ENCODE data around the gene FAM149B1.

Gene FAM149B1

DNA sequence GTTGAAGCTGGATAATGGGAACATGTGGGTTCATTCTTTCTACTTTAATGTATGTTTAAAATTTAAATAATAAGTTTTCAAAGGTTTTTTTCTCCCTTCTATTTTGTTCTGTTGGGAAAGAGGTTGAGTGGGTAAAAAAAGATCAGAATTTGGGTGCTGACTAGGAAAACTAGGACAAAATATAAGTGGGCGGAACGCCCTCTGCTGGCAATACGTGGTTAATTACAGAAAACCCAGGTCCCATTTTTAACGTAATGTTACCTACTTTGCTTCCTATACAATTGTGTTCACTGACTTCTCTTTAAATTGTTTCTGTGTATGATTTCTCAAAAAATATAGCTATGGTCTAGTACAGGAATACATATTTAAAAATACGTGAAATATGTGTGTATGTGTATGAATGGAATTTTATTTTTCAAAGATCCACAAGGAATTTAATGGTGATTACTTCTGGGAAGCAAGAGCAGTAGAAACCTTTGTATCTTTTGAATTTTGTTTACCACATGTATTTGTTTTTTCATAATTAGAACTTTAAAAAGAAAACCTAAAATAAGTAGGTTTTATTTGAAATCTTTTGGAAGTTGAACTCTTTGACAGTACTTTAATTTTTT, 8.8 kb upstream of the FAM149B1 start (continued):
- TF ChIP-seq ZNF8 (CRISPR knock-in tag; IDR thresholded peaks at IDR 0.05) (no peak), TCF4 (CRISPR knock-in tag; IDR thresholded peaks at IDR 0.05; ENCODE audit: borderline replicate concordance) (no peak), GLIS3 (CRISPR knock-in tag; IDR thresholded peaks at IDR 0.05) (no peak)

DNA sequence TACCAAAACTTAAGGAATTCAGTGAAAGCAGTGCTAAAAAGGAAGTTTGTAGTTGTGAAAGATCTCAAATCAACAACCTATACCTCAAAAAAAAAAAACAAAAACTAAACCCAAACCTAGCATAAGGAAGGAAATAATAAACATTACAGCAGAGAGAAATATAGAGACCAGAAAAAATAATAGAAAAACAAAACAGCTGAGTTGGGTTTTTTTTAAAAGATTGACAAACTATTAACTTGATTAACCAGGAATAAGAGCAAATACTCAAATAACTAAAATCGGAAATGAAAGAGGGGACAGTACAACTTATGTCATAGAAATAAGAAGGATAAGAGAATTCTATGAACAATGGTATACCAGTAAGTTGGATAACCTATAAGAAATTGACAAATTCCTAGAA, 6.8 kb upstream of the FAM149B1 start:
- ATAC-seq, result no peak
- TF ChIP-seq BACH2 (CRISPR knock-in tag; IDR thresholded peaks at IDR 0.05; ENCODE audit: borderline replicate concordance) (no peak), ARNTL (CRISPR knock-in tag; IDR thresholded peaks at IDR 0.05; ENCODE audit: borderline replicate concordance, low read depth) (no peak), TCF4 (CRISPR knock-in tag; IDR thresholded peaks at IDR 0.05; ENCODE audit: borderline replicate concordance) (no peak), POU6F1 (CRISPR knock-in tag; IDR thresholded peaks at IDR 0.05; ENCODE audit: borderline replicate concordance, low read depth) (no peak), PPARA (CRISPR knock-in tag; IDR thresholded peaks at IDR 0.05; ENCODE audit: borderline replicate concordance) (no peak), RARB (CRISPR knock-in tag; IDR thresholded peaks at IDR 0.05) (no peak), SNAI2 (CRISPR knock-in tag; IDR thresholded peaks at IDR 0.05) (no peak), PATZ1 (CRISPR knock-in tag; IDR thresholded peaks at IDR 0.05; ENCODE audit: borderline replicate concordance) (no peak), ISL1 (CRISPR knock-in tag; IDR thresholded peaks at IDR 0.05) (no peak), GLIS3 (CRISPR knock-in tag; IDR thresholded peaks at IDR 0.05) (no peak), ZNF565 (CRISPR knock-in tag; conservative IDR thresholded peaks at IDR 0.05; ENCODE audit: low read depth) (no peak), TOX (CRISPR knock-in tag; IDR thresholded peaks at IDR 0.05; ENCODE audit: borderline replicate concordance) (no peak), CSRNP3 (CRISPR knock-in tag; IDR thresholded peaks at IDR 0.05) (no peak), ESRRG (CRISPR knock-in tag; IDR thresholded peaks at IDR 0.05) (no peak), CSDC2 (CRISPR knock-in tag; IDR thresholded peaks at IDR 0.05) (no peak), ZFP30 (CRISPR knock-in tag; IDR thresholded peaks at IDR 0.05) (no peak), OSR1 (CRISPR knock-in tag; IDR thresholded peaks at IDR 0.05) (no peak), ZFP3 (CRISPR knock-in tag; IDR thresholded peaks at IDR 0.05) (no peak), ZNF8 (CRISPR knock-in tag; IDR thresholded peaks at IDR 0.05) (no peak)
- TF ChIP-seq, protein P1, sequence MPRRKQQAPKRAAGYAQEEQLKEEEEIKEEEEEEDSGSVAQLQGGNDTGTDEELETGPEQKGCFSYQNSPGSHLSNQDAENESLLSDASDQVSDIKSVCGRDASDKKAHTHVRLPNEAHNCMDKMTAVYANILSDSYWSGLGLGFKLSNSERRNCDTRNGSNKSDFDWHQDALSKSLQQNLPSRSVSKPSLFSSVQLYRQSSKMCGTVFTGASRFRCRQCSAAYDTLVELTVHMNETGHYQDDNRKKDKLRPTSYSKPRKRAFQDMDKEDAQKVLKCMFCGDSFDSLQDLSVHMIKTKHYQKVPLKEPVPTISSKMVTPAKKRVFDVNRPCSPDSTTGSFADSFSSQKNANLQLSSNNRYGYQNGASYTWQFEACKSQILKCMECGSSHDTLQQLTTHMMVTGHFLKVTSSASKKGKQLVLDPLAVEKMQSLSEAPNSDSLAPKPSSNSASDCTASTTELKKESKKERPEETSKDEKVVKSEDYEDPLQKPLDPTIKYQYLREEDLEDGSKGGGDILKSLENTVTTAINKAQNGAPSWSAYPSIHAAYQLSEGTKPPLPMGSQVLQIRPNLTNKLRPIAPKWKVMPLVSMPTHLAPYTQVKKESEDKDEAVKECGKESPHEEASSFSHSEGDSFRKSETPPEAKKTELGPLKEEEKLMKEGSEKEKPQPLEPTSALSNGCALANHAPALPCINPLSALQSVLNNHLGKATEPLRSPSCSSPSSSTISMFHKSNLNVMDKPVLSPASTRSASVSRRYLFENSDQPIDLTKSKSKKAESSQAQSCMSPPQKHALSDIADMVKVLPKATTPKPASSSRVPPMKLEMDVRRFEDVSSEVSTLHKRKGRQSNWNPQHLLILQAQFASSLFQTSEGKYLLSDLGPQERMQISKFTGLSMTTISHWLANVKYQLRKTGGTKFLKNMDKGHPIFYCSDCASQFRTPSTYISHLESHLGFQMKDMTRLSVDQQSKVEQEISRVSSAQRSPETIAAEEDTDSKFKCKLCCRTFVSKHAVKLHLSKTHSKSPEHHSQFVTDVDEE (CRISPR knock-in tag; IDR thresholded peaks at IDR 0.05), result no peak

DNA sequence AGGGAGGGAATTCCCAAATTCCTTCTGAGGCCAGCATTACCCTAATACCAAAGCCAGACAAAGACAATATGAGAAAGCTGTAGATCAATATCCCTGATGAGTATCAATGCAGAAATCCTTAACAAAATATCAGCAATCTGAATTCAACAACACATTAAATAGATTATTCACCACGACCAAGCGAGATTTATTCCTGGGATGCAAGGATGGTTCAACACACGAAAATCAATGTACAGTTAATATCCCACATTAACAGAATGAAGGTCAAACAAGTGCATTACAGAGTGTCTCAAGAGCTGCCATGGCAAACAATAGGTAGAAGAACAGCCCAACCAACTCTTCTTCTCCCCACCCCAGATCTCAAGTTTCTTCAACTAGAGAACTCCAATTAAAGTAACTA, 6.3 kb upstream of the FAM149B1 start:
- no peak for ATAC-seq
- TF ChIP-seq ZC3H10 (CRISPR knock-in tag; IDR thresholded peaks at IDR 0.05) (no peak), ZNF70 (CRISPR knock-in tag; IDR thresholded peaks at IDR 0.05) (no peak), CSRNP3 (CRISPR knock-in tag; IDR thresholded peaks at IDR 0.05) (no peak), TCF4 (CRISPR knock-in tag; IDR thresholded peaks at IDR 0.05; ENCODE audit: borderline replicate concordance) (no peak)

Measured in SK-N-SH treated with all-trans-retinoic acid at 6 μM for 48 hours (cell line).